Karpas-422 (cell line): ENCODE data around the gene SCARF2. TPM values are rescaled to one million over a fixed set of nuclear protein-coding genes. Genes with fewer than 3 reads are reported as not detected.
"Not testable (repeated sequence)": the region's sequence is repeated elsewhere in the genome, so short reads cannot be mapped to it uniquely, and the experiment has no call there.

Experiments used
- DNase-seq: peaks from one replicate; pipeline ENCODE4 v3.0.0-alpha.2; 2015
- H2AFZ ChIP-seq: fragments of 200-600 bp; sonication (generic); 2 replicates; pipeline ENCODE4 v1.6.1; 2014; ENCODE audit warnings: antibody characterized with exemption, low read length, mixed read lengths
- H3K27ac ChIP-seq: fragments of 200-600 bp; sonication (generic); 2 replicates; pipeline ENCODE4 v1.5.1; 2014; ENCODE audit warnings: mild to moderate bottlenecking, low read length, moderate library complexity
- H3K27me3 ChIP-seq: fragments of 200-600 bp; sonication (generic); 2 replicates; pipeline ENCODE4 v1.6.1; 2014; ENCODE audit warnings: low read length, mixed read lengths
- H3K36me3 ChIP-seq: fragments of 200-600 bp; sonication (generic); 2 replicates; pipeline ENCODE4 v1.6.1; 2014; ENCODE audit warnings: low read length, mixed read lengths; ENCODE audit not compliant: insufficient read depth
- H3K4me1 ChIP-seq: fragments of 200-600 bp; sonication (generic); 2 replicates; pipeline ENCODE4 v1.6.1; 2014; ENCODE audit warnings: mild to moderate bottlenecking, low read length, mixed read lengths
- H3K4me2 ChIP-seq: fragments of 200-600 bp; sonication (generic); 2 replicates; pipeline ENCODE4 v1.6.1; 2014; ENCODE audit warnings: low read length, low read depth, mild to moderate bottlenecking; ENCODE audit not compliant: poor library complexity, severe bottlenecking
- H3K4me3 ChIP-seq: fragments of 200-600 bp; sonication (generic); 2 replicates; pipeline ENCODE4 v1.5.1; 2014; ENCODE audit warnings: mild to moderate bottlenecking, antibody characterized with exemption, low read length, mixed read lengths
- H3K79me2 ChIP-seq: fragments of 200-600 bp; sonication (generic); 2 replicates; pipeline ENCODE4 v1.6.1; 2014; ENCODE audit warnings: mild to moderate bottlenecking, low read length, mixed read lengths
- H3K9ac ChIP-seq: fragments of 200-600 bp; sonication (generic); 2 replicates; pipeline ENCODE4 v1.6.0; 2014; ENCODE audit warnings: low read length
- H3K9me2 ChIP-seq: fragments of 200-600 bp; sonication (generic), shearing (Covaris generic); replicated peaks from 2 replicates; pipeline ENCODE4 v1.6.0; 2014; ENCODE audit warnings: mild to moderate bottlenecking, low read length, moderate library complexity; ENCODE audit not compliant: insufficient read depth
- H3K9me3 ChIP-seq: fragments of 300-700, 200-600 bp; sonication (generic); 2 replicates; pipeline ENCODE4 v1.6.1; 2014; ENCODE audit warnings: low read length, mixed read lengths
- H4K20me1 ChIP-seq: fragments of 200-600 bp; sonication (generic); 2 replicates; pipeline ENCODE4 v1.6.1; 2014; ENCODE audit warnings: mild to moderate bottlenecking, antibody characterized with exemption, low read length, low read depth; ENCODE audit not compliant: insufficient read depth
- total RNA-seq: library from RNA; depleted of rRNA; stranded (reverse); fragments of >200 nt; shearing (Covaris generic); gene quantifications from 2 replicates; pipeline ENCODE4 v1.2.3, GENCODE V29; 2014; ENCODE audit warnings: low replicate concordance

SCARF2 gene
- total RNA-seq, 1 experiment from 2014 or later: 0.67 TPM

- not testable (repeated sequence) for DNase-seq, H3K4me2 ChIP-seq, H3K27ac ChIP-seq, H3K4me3 ChIP-seq, H2AFZ ChIP-seq, H3K9me3 ChIP-seq, H3K27me3 ChIP-seq, H3K4me1 ChIP-seq, H3K9me2 ChIP-seq, H3K9ac ChIP-seq, H3K36me3 ChIP-seq, H4K20me1 ChIP-seq, H3K79me2 ChIP-seq
Measured at GRCh38 chr22:20415699-20416098, 21.9 kb downstream of the SCARF2 start.

GRCh38 chr22:20415241-20415640 is 22.4 kb downstream of the SCARF2 start:
- not testable (repeated sequence) for H2AFZ ChIP-seq, H3K36me3 ChIP-seq, H3K4me1 ChIP-seq, H3K79me2 ChIP-seq, H3K9ac ChIP-seq, DNase-seq, H3K27ac ChIP-seq, H3K9me2 ChIP-seq, H4K20me1 ChIP-seq, H3K27me3 ChIP-seq, H3K4me2 ChIP-seq, H3K9me3 ChIP-seq, H3K4me3 ChIP-seq

DNA sequence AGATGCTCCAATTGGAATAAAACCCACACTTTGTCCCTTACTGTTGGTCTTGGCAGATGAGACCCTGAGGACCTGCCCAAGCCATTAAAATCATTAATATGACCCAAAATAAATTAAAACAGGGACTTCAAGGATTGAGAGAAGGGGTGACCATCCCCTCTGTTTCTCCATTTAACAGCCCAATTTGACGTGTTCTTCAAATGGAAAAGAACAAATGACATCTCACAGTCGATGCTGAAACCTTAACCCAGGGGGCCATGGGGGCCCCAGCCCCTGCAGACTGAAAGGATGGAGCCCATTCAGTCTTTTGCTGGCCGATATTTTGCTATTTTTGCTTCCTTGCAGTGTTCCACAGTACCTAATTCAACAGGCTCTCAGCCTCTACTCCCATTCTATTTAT is 23.2 kb downstream of the SCARF2 start:
- no peaks in the 10 kb centered on the region for H3K9me3 ChIP-seq
- no peaks in the 10 kb centered on the region for H3K36me3 ChIP-seq
- no peaks in the 10 kb centered on the region for H4K20me1 ChIP-seq
- no peaks in the 10 kb centered on the region for H3K27me3 ChIP-seq
- H3K4me2 ChIP-seq: no peak overlapping the region
- no peaks in the 10 kb centered on the region for H3K79me2 ChIP-seq
- H3K4me1 ChIP-seq: peaks cover 3% of the 10 kb centered on the region
- H3K9ac ChIP-seq: no peak overlapping the region
- no peak for DNase-seq
- H3K9me2 ChIP-seq: no peaks in the 10 kb centered on the region
- no peak overlapping the region for H3K27ac ChIP-seq
- H2AFZ ChIP-seq: no peak overlapping the region
- no peak overlapping the region for H3K4me3 ChIP-seq

- H3K4me1 ChIP-seq: peaks cover 3% of the 10 kb centered on the region
- H4K20me1 ChIP-seq: no peaks in the 10 kb centered on the region
- H3K9me3 ChIP-seq: no peaks in the 10 kb centered on the region
- H3K9ac ChIP-seq: no peak overlapping the region
- H3K27me3 ChIP-seq: no peaks in the 10 kb centered on the region
- H3K4me3 ChIP-seq: no peak overlapping the region
- H2AFZ ChIP-seq: no peak overlapping the region
- no peak overlapping the region for H3K4me2 ChIP-seq
- DNase-seq: no peak
- no peaks in the 10 kb centered on the region for H3K79me2 ChIP-seq
- no peaks in the 10 kb centered on the region for H3K36me3 ChIP-seq
- H3K27ac ChIP-seq: no peak overlapping the region
- no peaks in the 10 kb centered on the region for H3K9me2 ChIP-seq
Measured at GRCh38 chr22:20414059-20414440, 23.6 kb downstream of the SCARF2 start.

- Histone ChIP-seq H2AFZ (no peak overlapping the region), H3K9me3 (no peaks in the 10 kb centered on the region), H3K4me3 (no peak overlapping the region), H4K20me1 (no peaks in the 10 kb centered on the region), H3K27ac (no peak overlapping the region), H3K36me3 (no peaks in the 10 kb centered on the region), H3K9me2 (no peaks in the 10 kb centered on the region), H3K4me2 (no peak overlapping the region), H3K79me2 (no peaks in the 10 kb centered on the region), H3K9ac (no peak overlapping the region), H3K4me1 (peaks cover 3% of the 10 kb centered on the region), H3K27me3 (no peaks in the 10 kb centered on the region)
- DNase-seq: no peak
Measured at GRCh38 chr22:20413217-20414058, 24.2 kb downstream of the SCARF2 start.

GRCh38 chr22:20412474-20413216 is 25.0 kb downstream of the SCARF2 start:
- DNase-seq: no peak
- no peak overlapping the region for H3K4me2 ChIP-seq
- H2AFZ ChIP-seq: no peak overlapping the region
- H3K4me1 ChIP-seq: no peaks in the 10 kb centered on the region
- H3K4me3 ChIP-seq: no peak overlapping the region
- no peaks in the 10 kb centered on the region for H3K27me3 ChIP-seq
- no peaks in the 10 kb centered on the region for H3K79me2 ChIP-seq
- H4K20me1 ChIP-seq: no peaks in the 10 kb centered on the region
- no peaks in the 10 kb centered on the region for H3K9me2 ChIP-seq
- H3K27ac ChIP-seq: no peak overlapping the region
- no peaks in the 10 kb centered on the region for H3K36me3 ChIP-seq
- no peak overlapping the region for H3K9ac ChIP-seq
- H3K9me3 ChIP-seq: no peaks in the 10 kb centered on the region

GRCh38 chr22:20409385-20409784 is 28.2 kb downstream of the SCARF2 start:
- H3K36me3 ChIP-seq, H3K4me1 ChIP-seq, H3K4me3 ChIP-seq, H3K4me2 ChIP-seq, H3K27me3 ChIP-seq, H4K20me1 ChIP-seq, H3K9ac ChIP-seq, H3K27ac ChIP-seq, DNase-seq, H3K79me2 ChIP-seq, H2AFZ ChIP-seq, H3K9me2 ChIP-seq, H3K9me3 ChIP-seq: not testable (repeated sequence)

DNA sequence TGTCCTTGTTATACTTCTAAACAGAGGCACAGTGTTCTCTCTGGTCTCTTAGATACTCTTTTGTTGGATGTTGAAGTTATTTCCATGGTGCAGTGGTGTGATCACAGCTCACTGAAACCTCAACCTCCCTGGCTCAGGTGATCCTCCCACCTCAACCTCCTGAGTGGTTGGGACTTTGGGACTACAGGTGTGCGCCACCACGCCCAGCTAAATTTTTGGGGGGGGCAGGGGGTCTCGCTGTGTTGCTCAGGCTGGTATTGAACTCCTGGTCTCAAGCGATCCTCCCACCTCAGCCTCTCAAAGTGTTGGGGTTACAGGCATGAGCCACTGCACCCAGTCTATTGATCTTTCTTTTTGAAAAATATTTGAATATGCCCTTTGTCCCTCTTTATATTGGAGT is 28.7 kb downstream of the SCARF2 start:
- Histone ChIP-seq H3K9ac (no peak overlapping the region), H3K27me3 (no peaks in the 10 kb centered on the region)
- DNase-seq: no peak

More for the DNA sequence above, 28.7 kb downstream of the SCARF2 start:
- Histone ChIP-seq H3K9me3 (no peaks in the 10 kb centered on the region), H3K79me2 (no peaks in the 10 kb centered on the region), H3K4me1 (no peaks in the 10 kb centered on the region), H3K9me2 (no peaks in the 10 kb centered on the region), H4K20me1 (no peaks in the 10 kb centered on the region), H3K4me3 (no peak overlapping the region), H3K4me2 (no peak overlapping the region), H2AFZ (no peak overlapping the region), H3K36me3 (no peaks in the 10 kb centered on the region), H3K27ac (no peak overlapping the region)
